Measurements from ENCODE around the gene DFFB. TPM values are rescaled to one million over a fixed set of nuclear protein-coding genes. Genes with fewer than 3 reads are reported as not detected.

Gene DFFB
- total and polyA plus RNA-seq, 2 donors (not counting 3 experiments of a cell fraction or from before 2014, with no cell fraction given): 11.7 to 11.8 TPM

DNA sequence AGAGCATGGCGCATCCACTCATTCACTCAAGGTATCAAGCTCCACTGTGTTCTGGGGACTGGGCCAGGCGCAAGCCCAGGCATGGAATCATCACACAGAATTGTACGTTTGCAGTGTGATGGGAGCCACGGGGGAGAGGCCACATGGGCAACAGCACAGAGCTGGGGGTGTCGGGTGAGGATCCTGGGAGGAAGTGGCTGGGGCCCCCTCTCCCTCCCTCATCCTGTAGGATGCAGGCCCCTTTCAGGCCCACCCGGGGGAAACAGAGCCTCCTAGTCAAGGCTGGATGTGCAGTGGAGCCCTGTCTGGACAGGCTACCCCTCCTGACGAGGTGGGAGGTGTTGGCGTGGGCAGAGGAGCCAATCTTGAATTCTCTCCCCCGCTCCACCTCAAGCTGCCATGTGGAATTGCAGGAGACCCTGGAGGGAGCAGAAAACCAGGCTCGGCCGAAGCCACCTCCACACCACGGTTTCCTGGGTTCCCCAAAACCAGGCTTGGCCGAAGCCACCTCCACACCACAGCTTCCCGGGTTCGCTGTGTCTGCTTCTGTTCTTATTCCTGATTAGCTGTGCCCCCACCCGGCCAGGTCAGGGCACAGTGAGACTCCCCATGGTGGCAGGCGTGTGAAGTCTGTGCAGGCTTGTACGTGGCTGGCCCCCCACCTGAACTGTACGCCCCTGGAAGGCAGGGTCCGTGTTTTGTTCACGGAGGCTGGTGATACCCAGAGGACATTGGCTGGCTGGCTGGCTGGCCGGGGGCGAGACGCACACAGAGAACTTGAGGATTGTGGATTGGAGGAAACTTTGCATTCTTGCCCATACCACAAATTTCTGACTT is 46.9 kb downstream of the DFFB start:
- Histone ChIP-seq H3K79me2 (ENCODE audit: control insufficient read depth, insufficient read depth, low read length) (peaks cover 8% of the 10 kb centered on the region), H3K9me1 (replicated peaks; ENCODE audit: control insufficient read depth, extremely low read depth, insufficient read depth, low read length) (no peaks in the 10 kb centered on the region), H2AFZ (ENCODE audit: low read depth, low read length) (no peak overlapping the region), H3K4me3 (replicated peaks in 1 of 3; ENCODE audit: insufficient read depth in 1 of 3, low read depth in 1 of 3, low read length in 3 of 3) (no peak overlapping the region), H3K27me3 (ENCODE audit: control insufficient read depth in 2 of 2, insufficient read depth in 2 of 2, low read length in 2 of 2) (no peaks in the 10 kb centered on the region), H3K27ac (ENCODE audit: insufficient read depth, low read depth, low read length) (no peak overlapping the region), H3K4me1 (ENCODE audit: control insufficient read depth, extremely low read depth, insufficient read depth, low read length) (peaks cover 4% of the 10 kb centered on the region), H3K36me3 (ENCODE audit: control insufficient read depth in 2 of 2, extremely low read depth in 1 of 2, insufficient read depth in 2 of 2, low read length in 2 of 2) (no peaks in the 10 kb centered on the region), H3K9ac (replicated peaks; ENCODE audit: extremely low read depth, insufficient read depth, low read length) (no peak overlapping the region), H3K4me2 (ENCODE audit: insufficient read depth, low read length) (no peak overlapping the region), H4K20me1 (replicated peaks; ENCODE audit: control insufficient read depth, extremely low read depth, insufficient read depth, low read length) (no peaks in the 10 kb centered on the region), H3K9me3 (replicated peaks; ENCODE audit: control insufficient read depth, insufficient read depth, low read length) (no peaks in the 10 kb centered on the region)
- CTCF ChIA-PET: no interaction called here
- dilution Hi-C loops (cut with MboI; ENCODE audit: extremely low pct_ligation_motif_present, low sequenced_read_pairs): no loop called here
- BruUV-seq (replicated peaks): no TSS peak
- POLR2A ChIA-PET: no interaction called here
- intact Hi-C loops (cut with micrococcal nuclease): loop anchor here (5.0 kb wide), 1 partner anchor 132 kb away; the partner anchor contains the start of gene SMIM1
- TF ChIP-seq FOS (IDR thresholded peaks at IDR 0.05; ENCODE audit: borderline replicate concordance, insufficient read depth, low read length): no peak
- TF ChIP-seq, protein P1, sequence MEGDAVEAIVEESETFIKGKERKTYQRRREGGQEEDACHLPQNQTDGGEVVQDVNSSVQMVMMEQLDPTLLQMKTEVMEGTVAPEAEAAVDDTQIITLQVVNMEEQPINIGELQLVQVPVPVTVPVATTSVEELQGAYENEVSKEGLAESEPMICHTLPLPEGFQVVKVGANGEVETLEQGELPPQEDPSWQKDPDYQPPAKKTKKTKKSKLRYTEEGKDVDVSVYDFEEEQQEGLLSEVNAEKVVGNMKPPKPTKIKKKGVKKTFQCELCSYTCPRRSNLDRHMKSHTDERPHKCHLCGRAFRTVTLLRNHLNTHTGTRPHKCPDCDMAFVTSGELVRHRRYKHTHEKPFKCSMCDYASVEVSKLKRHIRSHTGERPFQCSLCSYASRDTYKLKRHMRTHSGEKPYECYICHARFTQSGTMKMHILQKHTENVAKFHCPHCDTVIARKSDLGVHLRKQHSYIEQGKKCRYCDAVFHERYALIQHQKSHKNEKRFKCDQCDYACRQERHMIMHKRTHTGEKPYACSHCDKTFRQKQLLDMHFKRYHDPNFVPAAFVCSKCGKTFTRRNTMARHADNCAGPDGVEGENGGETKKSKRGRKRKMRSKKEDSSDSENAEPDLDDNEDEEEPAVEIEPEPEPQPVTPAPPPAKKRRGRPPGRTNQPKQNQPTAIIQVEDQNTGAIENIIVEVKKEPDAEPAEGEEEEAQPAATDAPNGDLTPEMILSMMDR (IDR thresholded peaks at IDR 0.05; ENCODE audit: extremely low read depth in 1 of 2, insufficient read depth in 1 of 2, low read depth in 1 of 2, low read length in 2 of 2): no peak
- no peak for TF ChIP-seq POLR2A (IDR thresholded peaks at IDR 0.05; ENCODE audit: low read depth, low read length)
- no peak for TF ChIP-seq GATA2 (IDR thresholded peaks at IDR 0.05; ENCODE audit: insufficient read depth, insufficient read length, low read depth, low read length)
- TF ChIP-seq EZH2 (IDR thresholded peaks at IDR 0.05; ENCODE audit: borderline replicate concordance, low read depth, low read length, severe bottlenecking): no peak
- TF ChIP-seq, protein P2, sequence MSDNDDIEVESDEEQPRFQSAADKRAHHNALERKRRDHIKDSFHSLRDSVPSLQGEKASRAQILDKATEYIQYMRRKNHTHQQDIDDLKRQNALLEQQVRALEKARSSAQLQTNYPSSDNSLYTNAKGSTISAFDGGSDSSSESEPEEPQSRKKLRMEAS (IDR thresholded peaks at IDR 0.05; ENCODE audit: insufficient read depth, insufficient read length): no peak
- TF ChIP-seq MYC (IDR thresholded peaks at IDR 0.05; ENCODE audit: low read depth, low read length): no peak
- TF ChIP-seq JUN (IDR thresholded peaks at IDR 0.05; ENCODE audit: borderline replicate concordance, insufficient read depth, insufficient read length, low read depth): no peak
- no peak for TF ChIP-seq POLR2AphosphoS5 (IDR thresholded peaks at IDR 0.05; ENCODE audit: insufficient read depth, low read depth, low read length)
- no peak for DNase-seq (ENCODE audit: low read depth, low spot score)
- no peak for FAIRE-seq
